Stimulated activated naive CD8-positive, alpha-beta T cell treated with anti-CD3 and anti-CD28 coated beads, Interleukin-15, amount 100 ng/mL, for 72 hours (primary cell): Measurements from ENCODE around the gene ZNRF3.
"Not testable (repeated sequence)": the region's sequence is repeated elsewhere in the genome, so short reads cannot be mapped to it uniquely, and the experiment has no call there.

ENCODE experiments used
- ATAC-seq: fragments of 150-1000 bp; cut with Tn5 transposase; 2 replicates; pipeline ENCODE4 v1.10.0; 2021; ENCODE audit warnings: mild to moderate bottlenecking, moderate library complexity
- DNase-seq, 2 donors: peaks; one replicate each; pipeline ENCODE4 v3.0.0; 2021 to 2022
- H3K27ac Mint-ChIP-seq, 2 donors: one replicate each; pipeline ENCODE4 v1.8.0; 2022; ENCODE audit warnings: mild to moderate bottlenecking in 2 of 2, mixed read lengths in 2 of 2, moderate library complexity in 2 of 2
- H3K27me3 Mint-ChIP-seq: one replicate; pipeline ENCODE4 v1.8.0; 2022; ENCODE audit warnings: mixed read lengths
- H3K4me1 Mint-ChIP-seq: one replicate; pipeline ENCODE4 v1.8.0; 2022; ENCODE audit warnings: mild to moderate bottlenecking, mixed read lengths
- H3K4me3 Mint-ChIP-seq, 2 donors: one replicate each; pipeline ENCODE4 v1.8.0; 2022; ENCODE audit warnings: mild to moderate bottlenecking in 2 of 2, mixed read lengths in 2 of 2, moderate library complexity in 1 of 2
- H3K9me3 Mint-ChIP-seq, 2 donors: one replicate each; pipeline ENCODE4 v1.8.0; 2022; ENCODE audit warnings: mixed read lengths in 2 of 2

ZNRF3 gene

GRCh38 chr22:28882878-28883656, at the start of gene ZNRF3:
TSS of gene ZNRF3 (plus strand) at chr22:28883572. CDS start at chr22:28883767, 195 bp downstream.
- peak within 1 kb of the TSS; percentile 82 to 88 for H3K4me3 Mint-ChIP-seq
- H3K9me3 Mint-ChIP-seq = no peaks in the 10 kb centered on the region
- H3K4me1 Mint-ChIP-seq = peaks cover 23% of the 10 kb centered on the region
- H3K27me3 Mint-ChIP-seq = peaks cover 51% of the 10 kb centered on the region
- ATAC-seq (peak; percentile 91), DNase-seq (peak; percentile 86)
- peak within 1 kb of the TSS; percentile 24 to 82 for H3K27ac Mint-ChIP-seq

GRCh38 chr22:28835630-28836189, 47.7 kb upstream of the ZNRF3 start:
- no peaks in the 10 kb centered on the region for H3K27me3 Mint-ChIP-seq
- no peak overlapping the region for H3K4me3 Mint-ChIP-seq
- H3K4me1 Mint-ChIP-seq = peaks cover 11% of the 10 kb centered on the region
- ATAC-seq (no peak), DNase-seq (no peak)
- no peaks in the 10 kb centered on the region for H3K9me3 Mint-ChIP-seq
- peak overlapping the region in 1 of 2 donors; percentile 9 for H3K27ac Mint-ChIP-seq

- Mint-ChIP-seq H3K4me1 (peaks cover 11% of the 10 kb centered on the region), H3K27ac (peak overlapping the region in 1 of 2 donors; percentile 23), H3K27me3 (no peaks in the 10 kb centered on the region), H3K9me3 (no peaks in the 10 kb centered on the region), H3K4me3 (no peak overlapping the region)
- DNase-seq = no peak
- ATAC-seq = no peak
Observed at GRCh38 chr22:28837640-28838039, 45.7 kb upstream of the ZNRF3 start.

- Mint-ChIP-seq H3K27ac (no peak overlapping the region), H3K4me1 (no peaks in the 10 kb centered on the region), H3K4me3 (no peak overlapping the region), H3K27me3 (no peaks in the 10 kb centered on the region), H3K9me3 (no peaks in the 10 kb centered on the region)
- ATAC-seq (no peak), DNase-seq (no peak)
Observed at GRCh38 chr22:28838971-28839370, 44.4 kb upstream of the ZNRF3 start.

GRCh38 chr22:28841111-28841510, 42.3 kb upstream of the ZNRF3 start:
- no peak for DNase-seq
- Mint-ChIP-seq H3K27me3 (no peaks in the 10 kb centered on the region), H3K4me3 (no peak overlapping the region), H3K9me3 (no peaks in the 10 kb centered on the region), H3K4me1 (no peaks in the 10 kb centered on the region), H3K27ac (no peak overlapping the region)
- ATAC-seq = no peak

GRCh38 chr22:28843633-28844032, 39.7 kb upstream of the ZNRF3 start:
- Mint-ChIP-seq H3K4me1 (no peaks in the 10 kb centered on the region), H3K27ac (no peak overlapping the region), H3K27me3 (no peaks in the 10 kb centered on the region), H3K4me3 (no peak overlapping the region), H3K9me3 (no peaks in the 10 kb centered on the region)
- ATAC-seq (no peak), DNase-seq (no peak)

GRCh38 chr22:28844277-28844676, 39.1 kb upstream of the ZNRF3 start:
- not testable (repeated sequence) for H3K4me1 Mint-ChIP-seq, ATAC-seq, H3K27ac Mint-ChIP-seq, DNase-seq, H3K27me3 Mint-ChIP-seq, H3K9me3 Mint-ChIP-seq, H3K4me3 Mint-ChIP-seq

- H3K9me3 Mint-ChIP-seq = no peaks in the 10 kb centered on the region
- no peaks in the 10 kb centered on the region for H3K27me3 Mint-ChIP-seq
- no peak overlapping the region for H3K27ac Mint-ChIP-seq
- H3K4me3 Mint-ChIP-seq = no peak overlapping the region
- ATAC-seq (no peak), DNase-seq (no peak)
- no peaks in the 10 kb centered on the region for H3K4me1 Mint-ChIP-seq
Observed at GRCh38 chr22:28846994-28847393, 36.4 kb upstream of the ZNRF3 start.

- Mint-ChIP-seq H3K27ac (no peak overlapping the region), H3K27me3 (peaks cover 18% of the 10 kb centered on the region), H3K9me3 (no peaks in the 10 kb centered on the region), H3K4me3 (no peak overlapping the region), H3K4me1 (no peaks in the 10 kb centered on the region)
- ATAC-seq (no peak), DNase-seq (peak; percentile 38 to 40)
Observed at GRCh38 chr22:28855355-28856094, 27.8 kb upstream of the ZNRF3 start.

GRCh38 chr22:28856095-28856455, 27.3 kb upstream of the ZNRF3 start:
- no peak overlapping the region for H3K4me3 Mint-ChIP-seq
- DNase-seq (no peak), ATAC-seq (no peak)
- H3K27me3 Mint-ChIP-seq = peaks cover 18% of the 10 kb centered on the region
- no peaks in the 10 kb centered on the region for H3K4me1 Mint-ChIP-seq
- H3K9me3 Mint-ChIP-seq = no peaks in the 10 kb centered on the region
- H3K27ac Mint-ChIP-seq = no peak overlapping the region

- Mint-ChIP-seq H3K27ac (no peak overlapping the region), H3K4me1 (no peaks in the 10 kb centered on the region)
Observed at GRCh38 chr22:28857288-28857687, 26.1 kb upstream of the ZNRF3 start.

GRCh38 chr22:28864878-28865596, 18.3 kb upstream of the ZNRF3 start:
- H3K9me3 Mint-ChIP-seq = no peaks in the 10 kb centered on the region
- no peak for DNase-seq
- ATAC-seq = no peak
- peaks cover 26% of the 10 kb centered on the region for H3K27me3 Mint-ChIP-seq
- H3K4me1 Mint-ChIP-seq = no peaks in the 10 kb centered on the region
- peak overlapping the region in 1 of 2 donors; percentile 24 for H3K27ac Mint-ChIP-seq
- no peak overlapping the region for H3K4me3 Mint-ChIP-seq

More at GRCh38 chr22:28857288-28857687, 26.1 kb upstream of the ZNRF3 start:
- DNase-seq = no peak
- no peaks in the 10 kb centered on the region for H3K9me3 Mint-ChIP-seq
- no peak overlapping the region for H3K4me3 Mint-ChIP-seq
- no peak for ATAC-seq
- peaks cover 18% of the 10 kb centered on the region for H3K27me3 Mint-ChIP-seq

GRCh38 chr22:28867191-28867590, 16.2 kb upstream of the ZNRF3 start:
- H3K9me3 Mint-ChIP-seq = no peaks in the 10 kb centered on the region
- H3K27ac Mint-ChIP-seq = no peak overlapping the region
- H3K4me1 Mint-ChIP-seq = no peaks in the 10 kb centered on the region
- H3K27me3 Mint-ChIP-seq = peaks cover 26% of the 10 kb centered on the region
- no peak overlapping the region for H3K4me3 Mint-ChIP-seq
- DNase-seq (no peak), ATAC-seq (no peak)

- H3K4me3 Mint-ChIP-seq, H3K9me3 Mint-ChIP-seq, H3K27ac Mint-ChIP-seq, DNase-seq, ATAC-seq, H3K4me1 Mint-ChIP-seq: not testable (repeated sequence)
- peaks cover 26% of the 10 kb centered on the region for H3K27me3 Mint-ChIP-seq
Observed at GRCh38 chr22:28868389-28868788, 15.0 kb upstream of the ZNRF3 start.

GRCh38 chr22:28869736-28870135, 13.6 kb upstream of the ZNRF3 start:
- Mint-ChIP-seq H3K27ac (no peak overlapping the region), H3K27me3 (peaks cover 19% of the 10 kb centered on the region), H3K9me3 (no peaks in the 10 kb centered on the region), H3K4me1 (peaks cover 18% of the 10 kb centered on the region), H3K4me3 (no peak overlapping the region)
- DNase-seq (no peak), ATAC-seq (no peak)
